NCI-H345 treated with DMSO at 0.1 percent for 48 hours (cell line): ENCODE results near the gene POLD1.

Source experiments
- DNase-seq: peaks from one replicate; lab custom pipeline; 2025; ENCODE audit not compliant: unreplicated experiment; lab: John Stamatoyannopoulos, UW

Gene POLD1

GRCh38 chr19:50461066-50461875, 77.1 kb downstream of the POLD1 start:
- DNase-seq, result peak; percentile 7

GRCh38 chr19:50462970-50463369, 78.8 kb downstream of the POLD1 start:
- no peak for DNase-seq

- DNase-seq, result no peak
Observed at GRCh38 chr19:50464348-50464747, 80.2 kb downstream of the POLD1 start.

GRCh38 chr19:50465000-50465399, 80.9 kb downstream of the POLD1 start:
- DNase-seq, result no peak

- no peak for DNase-seq
Observed at GRCh38 chr19:50465986-50466705, 82.0 kb downstream of the POLD1 start.

GRCh38 chr19:50466706-50467039, 82.5 kb downstream of the POLD1 start:
- no peak for DNase-seq

- no peak for DNase-seq
Observed at GRCh38 chr19:50467566-50467965, 83.4 kb downstream of the POLD1 start.
